Measurements from ENCODE around the gene GLIS1. TPM values are rescaled to one million over a fixed set of nuclear protein-coding genes. Genes with fewer than 3 reads are reported as not detected.

Gene GLIS1
- total RNA-seq, 1 donor from 2014 or later, result 0.07 TPM

DNA sequence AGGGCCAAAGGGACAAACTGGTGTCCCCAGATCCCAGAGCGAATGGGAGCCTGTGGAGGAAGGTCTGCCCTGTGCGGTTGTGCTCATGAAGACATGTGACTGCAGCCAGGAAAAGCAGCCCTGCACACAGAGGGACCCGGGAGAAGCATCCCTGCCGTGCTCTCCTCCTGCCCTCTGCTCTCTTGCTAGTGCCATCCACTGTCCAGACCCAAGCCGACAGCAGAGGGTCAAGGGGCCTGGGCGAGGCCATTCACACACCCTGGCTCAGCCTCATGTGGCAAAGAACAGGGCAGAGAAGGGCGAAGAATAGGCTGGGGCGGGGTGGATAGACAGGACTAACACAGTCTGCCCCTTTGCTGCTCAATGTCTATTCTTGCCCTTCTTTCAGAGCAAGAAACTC lies 262.4 kb downstream of the GLIS1 start:
- peaks cover 34% of the 10 kb centered on the region for H3K27me3 ChIP-seq (ENCODE audit: insufficient read depth, low read length)
- no peak overlapping the region for H2AFZ ChIP-seq (ENCODE audit: low read depth, low read length)
- H3K79me2 ChIP-seq (ENCODE audit: insufficient read depth, low read length), result no peaks in the 10 kb centered on the region
- H3K4me1 ChIP-seq (ENCODE audit: insufficient read depth, low read length), result no peaks in the 10 kb centered on the region
- TF ChIP-seq EZH2 (IDR thresholded peaks at IDR 0.05; ENCODE audit: insufficient read depth, low read length) (no peak), CTCF (IDR thresholded peaks at IDR 0.05; ENCODE audit: insufficient read depth, low read depth, low read length) (no peak)
- no peaks in the 10 kb centered on the region for H3K4me1 Mint-ChIP-seq (ENCODE audit: low read depth, unreplicated experiment)
- no peaks in the 10 kb centered on the region for H3K36me3 ChIP-seq (ENCODE audit: insufficient read depth, low read length)
- H3K36me3 Mint-ChIP-seq (ENCODE audit: low read depth, unreplicated experiment), result peaks cover 2% of the 10 kb centered on the region
- peaks cover 7% of the 10 kb centered on the region for H3K9me3 Mint-ChIP-seq (ENCODE audit: unreplicated experiment)
- DNase-seq (ENCODE audit: low read depth) (no peak), FAIRE-seq (no peak)
- H3K9ac ChIP-seq (ENCODE audit: low read length), result no peak overlapping the region
- H3K4me3 ChIP-seq (ENCODE audit: insufficient read depth, low read depth, low read length), result no peak overlapping the region
- no peak overlapping the region for H3K27ac ChIP-seq (ENCODE audit: low read depth, low read length)
- no peak overlapping the region for H3K4me3 Mint-ChIP-seq (ENCODE audit: unreplicated experiment)
- H3K4me2 ChIP-seq (ENCODE audit: low read length), result no peak overlapping the region
- H4K20me1 ChIP-seq (ENCODE audit: insufficient read depth, low read length), result no peaks in the 10 kb centered on the region
- H3K9me3 ChIP-seq (ENCODE audit: insufficient read depth, low read depth, low read length), result no peaks in the 10 kb centered on the region
- no peak overlapping the region for H3K27ac Mint-ChIP-seq (ENCODE audit: unreplicated experiment)
- peaks cover 43% of the 10 kb centered on the region for H3K27me3 Mint-ChIP-seq (ENCODE audit: low read depth, unreplicated experiment)

- no peaks in the 10 kb centered on the region for H3K36me3 ChIP-seq (ENCODE audit: insufficient read depth, low read length)
- no peaks in the 10 kb centered on the region for H3K4me1 Mint-ChIP-seq (ENCODE audit: low read depth, unreplicated experiment)
- no peaks in the 10 kb centered on the region for H4K20me1 ChIP-seq (ENCODE audit: insufficient read depth, low read length)
- H3K27ac ChIP-seq (ENCODE audit: low read depth, low read length), result no peak overlapping the region
- H3K4me3 ChIP-seq (ENCODE audit: insufficient read depth, low read depth, low read length), result no peak overlapping the region
- H3K27me3 ChIP-seq (ENCODE audit: insufficient read depth, low read length), result peaks cover 33% of the 10 kb centered on the region
- peaks cover 2% of the 10 kb centered on the region for H3K36me3 Mint-ChIP-seq (ENCODE audit: low read depth, unreplicated experiment)
- H3K4me1 ChIP-seq (ENCODE audit: insufficient read depth, low read length), result no peaks in the 10 kb centered on the region
- no peak overlapping the region for H3K4me2 ChIP-seq (ENCODE audit: low read length)
- no peak overlapping the region for H2AFZ ChIP-seq (ENCODE audit: low read depth, low read length)
- no peak overlapping the region for H3K4me3 Mint-ChIP-seq (ENCODE audit: unreplicated experiment)
- no peak for TF ChIP-seq CTCF (IDR thresholded peaks at IDR 0.05; ENCODE audit: insufficient read depth, low read depth, low read length)
- TF ChIP-seq EZH2 (IDR thresholded peaks at IDR 0.05; ENCODE audit: insufficient read depth, low read length), result no peak
- DNase-seq (ENCODE audit: low read depth), result no peak
- H3K79me2 ChIP-seq (ENCODE audit: insufficient read depth, low read length), result no peaks in the 10 kb centered on the region
- peaks cover 7% of the 10 kb centered on the region for H3K9me3 Mint-ChIP-seq (ENCODE audit: unreplicated experiment)
- no peak for FAIRE-seq
- no peaks in the 10 kb centered on the region for H3K9me3 ChIP-seq (ENCODE audit: insufficient read depth, low read depth, low read length)
- peaks cover 41% of the 10 kb centered on the region for H3K27me3 Mint-ChIP-seq (ENCODE audit: low read depth, unreplicated experiment)
- no peak overlapping the region for H3K9ac ChIP-seq (ENCODE audit: low read length)
- no peak overlapping the region for H3K27ac Mint-ChIP-seq (ENCODE audit: unreplicated experiment)
Observed at GRCh38 chr1:53475664-53476063, 263.3 kb downstream of the GLIS1 start.

DNA sequence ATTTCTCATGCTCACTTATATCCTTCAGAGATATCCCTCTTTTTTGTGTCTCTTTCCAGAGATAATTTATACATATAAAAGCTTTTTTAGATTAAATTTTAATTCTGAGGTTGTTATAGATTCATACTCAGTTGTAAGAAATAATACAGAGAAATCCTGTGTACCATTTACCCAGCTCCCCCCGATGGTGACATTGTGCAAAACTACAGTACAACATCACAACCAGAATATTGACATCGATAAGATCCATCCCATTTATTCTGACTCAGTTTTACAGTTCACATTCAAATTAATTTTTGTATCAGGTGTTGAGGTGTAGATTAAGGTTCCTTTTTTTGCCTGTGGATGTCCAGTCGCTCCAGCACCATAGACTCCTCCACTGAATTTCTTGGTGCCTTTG lies 265.5 kb downstream of the GLIS1 start:
- no peaks in the 10 kb centered on the region for H3K9me3 ChIP-seq (ENCODE audit: insufficient read depth, low read depth, low read length)
- no peak overlapping the region for H3K9ac ChIP-seq (ENCODE audit: low read length)
- H3K4me2 ChIP-seq (ENCODE audit: low read length), result no peak overlapping the region
- no peaks in the 10 kb centered on the region for H4K20me1 ChIP-seq (ENCODE audit: insufficient read depth, low read length)
- Mint-ChIP-seq H3K27ac (ENCODE audit: unreplicated experiment) (no peak overlapping the region), H3K27me3 (ENCODE audit: low read depth, unreplicated experiment) (peaks cover 34% of the 10 kb centered on the region), H3K36me3 (ENCODE audit: low read depth, unreplicated experiment) (no peaks in the 10 kb centered on the region), H3K4me3 (ENCODE audit: unreplicated experiment) (no peak overlapping the region), H3K4me1 (ENCODE audit: low read depth, unreplicated experiment) (no peaks in the 10 kb centered on the region), H3K9me3 (ENCODE audit: unreplicated experiment) (peaks cover under 1% of the 10 kb centered on the region)
- H3K36me3 ChIP-seq (ENCODE audit: insufficient read depth, low read length), result no peaks in the 10 kb centered on the region
- FAIRE-seq, result peak; percentile 56
- no peak overlapping the region for H2AFZ ChIP-seq (ENCODE audit: low read depth, low read length)
- no peak for DNase-seq (ENCODE audit: low read depth)
- no peak overlapping the region for H3K4me3 ChIP-seq (ENCODE audit: insufficient read depth, low read depth, low read length)
- TF ChIP-seq EZH2 (IDR thresholded peaks at IDR 0.05; ENCODE audit: insufficient read depth, low read length) (no peak), CTCF (IDR thresholded peaks at IDR 0.05; ENCODE audit: insufficient read depth, low read depth, low read length) (peak; percentile 39)
- no peaks in the 10 kb centered on the region for H3K79me2 ChIP-seq (ENCODE audit: insufficient read depth, low read length)
- no peaks in the 10 kb centered on the region for H3K4me1 ChIP-seq (ENCODE audit: insufficient read depth, low read length)
- H3K27ac ChIP-seq (ENCODE audit: low read depth, low read length), result no peak overlapping the region
- peaks cover 25% of the 10 kb centered on the region for H3K27me3 ChIP-seq (ENCODE audit: insufficient read depth, low read length)
